Nephron (organoid): ENCODE data around the gene HDDC3.

ENCODE experiments used
- H3K27ac Mint-ChIP-seq, 3 experiments: 2 replicates each; pipeline ENCODE4 v1.8.0; 2020; ENCODE audit warnings: mixed read lengths in 3 of 3, mild to moderate bottlenecking in 2 of 3, moderate library complexity in 1 of 3
- H3K27me3 Mint-ChIP-seq: 2 replicates; pipeline ENCODE4 v1.8.0; 2021; ENCODE audit warnings: low read depth, mild to moderate bottlenecking, moderate library complexity, mixed read lengths
- H3K36me3 Mint-ChIP-seq: 2 replicates; pipeline ENCODE4 v1.8.0; 2020; ENCODE audit warnings: low read depth, mixed read lengths
- H3K4me1 Mint-ChIP-seq: 2 replicates; pipeline ENCODE4 v1.8.0; 2020; ENCODE audit warnings: mixed read lengths
- H3K4me3 Mint-ChIP-seq, 3 experiments: 2 replicates each; pipeline ENCODE4 v1.8.0; 2020; ENCODE audit warnings: mild to moderate bottlenecking in 3 of 3, mixed read lengths in 3 of 3, moderate library complexity in 2 of 3
- H3K9me3 Mint-ChIP-seq: 2 replicates; pipeline ENCODE4 v1.8.0; 2020; ENCODE audit warnings: mixed read lengths
- CTCF ChIP-seq, 3 experiments: fragments of 200-600 bp; sonication (generic); IDR thresholded peaks; one replicate each; pipeline ENCODE4 v1.5.0; 2021; ENCODE audit warnings: antibody characterized with exemption in 3 of 3; ENCODE audit not compliant: unreplicated experiment in 3 of 3

HDDC3 gene

GRCh38 chr15:90918835-90919234 lies 13.5 kb downstream of the HDDC3 start:
- H3K4me1 Mint-ChIP-seq, result peaks cover 12% of the 10 kb centered on the region
- H3K4me3 Mint-ChIP-seq, result no peak overlapping the region
- no peak overlapping the region for H3K27ac Mint-ChIP-seq
- H3K36me3 Mint-ChIP-seq, result peaks cover 46% of the 10 kb centered on the region
- H3K9me3 Mint-ChIP-seq, result no peaks in the 10 kb centered on the region
- TF ChIP-seq CTCF (IDR thresholded peaks at IDR 0.05; ENCODE audit: unreplicated experiment in 3 of 3), result no peak
- H3K27me3 Mint-ChIP-seq, result peaks cover 4% of the 10 kb centered on the region

DNA sequence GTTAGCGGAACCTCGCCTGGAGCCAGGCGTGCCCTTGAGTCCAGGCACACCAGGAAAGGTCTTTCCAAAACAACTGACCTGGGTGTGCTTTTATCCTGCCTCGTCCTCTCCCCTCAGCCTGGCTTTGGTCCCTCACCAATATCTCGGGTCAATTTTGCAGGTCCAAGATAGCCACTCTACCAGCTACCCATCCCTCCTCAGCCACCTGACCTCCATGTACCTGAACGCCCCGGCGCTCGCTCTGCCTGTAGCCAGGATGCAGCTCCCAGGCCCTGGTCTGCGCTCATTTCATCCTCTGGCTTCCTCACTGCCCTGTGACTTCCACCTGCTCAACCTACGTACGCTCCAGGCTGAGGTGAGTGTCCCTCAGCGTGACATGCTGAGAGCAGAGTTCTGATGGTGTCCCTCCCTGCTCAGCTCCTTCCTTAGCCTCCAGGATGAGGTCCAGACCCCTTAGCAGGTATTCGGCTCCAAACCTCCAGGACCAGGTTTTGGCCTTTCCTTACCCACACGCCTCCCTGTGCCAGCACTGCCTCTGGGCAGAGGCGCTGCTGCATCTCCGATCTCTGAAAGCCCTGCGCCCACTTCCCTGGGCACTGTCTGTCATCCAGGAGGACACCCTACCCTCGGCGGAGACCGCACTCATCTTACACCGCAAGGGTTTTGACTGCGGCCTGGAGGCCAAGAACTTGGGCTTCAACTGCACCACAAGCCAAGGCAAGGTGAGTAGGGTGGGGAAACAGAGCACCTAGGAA lies 14.1 kb downstream of the HDDC3 start:
- no peak overlapping the region for H3K4me3 Mint-ChIP-seq
- peaks cover 12% of the 10 kb centered on the region for H3K4me1 Mint-ChIP-seq
- H3K9me3 Mint-ChIP-seq, result no peaks in the 10 kb centered on the region
- H3K27me3 Mint-ChIP-seq, result peaks cover 4% of the 10 kb centered on the region
- no peak overlapping the region for H3K27ac Mint-ChIP-seq
- peaks cover 49% of the 10 kb centered on the region for H3K36me3 Mint-ChIP-seq
- no peak for TF ChIP-seq CTCF (IDR thresholded peaks at IDR 0.05; ENCODE audit: unreplicated experiment in 3 of 3)

- peaks cover 52% of the 10 kb centered on the region for H3K36me3 Mint-ChIP-seq
- no peak for TF ChIP-seq CTCF (IDR thresholded peaks at IDR 0.05; ENCODE audit: unreplicated experiment in 3 of 3)
- H3K27me3 Mint-ChIP-seq, result peaks cover 4% of the 10 kb centered on the region
- no peaks in the 10 kb centered on the region for H3K9me3 Mint-ChIP-seq
- H3K27ac Mint-ChIP-seq, result no peak overlapping the region
- no peak overlapping the region for H3K4me3 Mint-ChIP-seq
- H3K4me1 Mint-ChIP-seq, result peaks cover 12% of the 10 kb centered on the region
Measured at GRCh38 chr15:90917569-90917968, 14.8 kb downstream of the HDDC3 start.

DNA sequence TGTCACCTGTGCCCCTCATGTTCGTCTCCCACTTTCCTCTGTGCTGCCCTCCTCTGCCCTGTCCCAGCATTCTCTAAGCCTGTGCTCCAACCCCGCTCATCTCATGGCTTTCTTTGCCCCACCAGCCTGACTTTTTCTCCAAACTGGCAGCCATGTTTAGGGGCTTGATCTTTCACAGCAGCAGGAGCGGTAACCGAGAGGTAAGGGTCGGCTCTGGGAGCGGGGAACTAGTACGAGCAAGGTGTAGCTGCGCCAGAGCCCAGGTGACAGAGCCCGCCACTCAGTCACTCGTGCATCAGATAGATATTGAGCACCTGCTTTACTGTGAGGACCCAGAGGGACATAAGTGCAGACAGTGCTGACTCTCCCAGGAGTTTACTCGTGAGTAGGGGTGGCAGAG lies 15.9 kb downstream of the HDDC3 start:
- no peaks in the 10 kb centered on the region for H3K9me3 Mint-ChIP-seq
- peaks cover 56% of the 10 kb centered on the region for H3K36me3 Mint-ChIP-seq
- H3K27me3 Mint-ChIP-seq, result peaks cover 4% of the 10 kb centered on the region
- peaks cover 12% of the 10 kb centered on the region for H3K4me1 Mint-ChIP-seq
- no peak for TF ChIP-seq CTCF (IDR thresholded peaks at IDR 0.05; ENCODE audit: unreplicated experiment in 3 of 3)
- H3K4me3 Mint-ChIP-seq, result peak overlapping the region in 1 of 3 experiments; percentile 28
- H3K27ac Mint-ChIP-seq, result no peak overlapping the region

GRCh38 chr15:90915808-90916440 lies 16.4 kb downstream of the HDDC3 start:
- peaks cover 12% of the 10 kb centered on the region for H3K4me1 Mint-ChIP-seq
- no peaks in the 10 kb centered on the region for H3K27me3 Mint-ChIP-seq
- no peaks in the 10 kb centered on the region for H3K9me3 Mint-ChIP-seq
- TF ChIP-seq CTCF (IDR thresholded peaks at IDR 0.05; ENCODE audit: unreplicated experiment in 3 of 3), result no peak
- H3K27ac Mint-ChIP-seq, result peak overlapping the region in 2 of 3 experiments; percentile 2 to 63
- H3K4me3 Mint-ChIP-seq, result no peak overlapping the region
- peaks cover 51% of the 10 kb centered on the region for H3K36me3 Mint-ChIP-seq
